K562 (cell line): ENCODE results near the gene ARFGEF2. TPM values are rescaled to one million over a fixed set of nuclear protein-coding genes. Genes with fewer than 3 reads are reported as not detected.
A peak's percentile ranks its signal among the peaks of the same experiment; 100 is the strongest.

Source experiments
- BACH1 ChIP-seq: fragments of 200-800 bp; sonication (Bioruptor generic); IDR thresholded peaks from 2 replicates; pipeline ENCODE4 v1.6.1; 2016; ENCODE audit warnings: missing genetic modification characterization, missing compliant biosample characterization
- CBFA2T2 ChIP-seq: fragments of 450-650 bp; conservative IDR thresholded peaks from 2 replicates; pipeline ENCODE4 v1.6.1; 2017; ENCODE audit warnings: mild to moderate bottlenecking
- DPF2 ChIP-seq: fragments of 450-650 bp; IDR thresholded peaks from 2 replicates; pipeline ENCODE4 v1.6.1; 2016
- E2F4 ChIP-seq: sonication (generic); formaldehyde crosslinking; IDR thresholded peaks from 2 replicates; pipeline ENCODE4 v1.8.0; 2022; ENCODE audit warnings: mild to moderate bottlenecking, low read depth, missing genetic modification reagents
- POLR2AphosphoS5 ChIP-seq: IDR thresholded peaks from 2 replicates; pipeline ENCODE4 v1.6.1; 2011; ENCODE audit warnings: mild to moderate bottlenecking, low read depth, low read length, moderate library complexity; ENCODE audit not compliant: control insufficient read depth, insufficient read depth
- RCOR1 ChIP-seq, 2 experiments: IDR thresholded peaks; 2 replicates each; pipeline ENCODE4 v1.6.1; 2012; ENCODE audit warnings: low read depth in 2 of 2, low read length in 2 of 2, borderline replicate concordance in 1 of 2, improper control_type of control experiment in 1 of 2
- TFAP4 ChIP-seq: sonication (generic); formaldehyde crosslinking; IDR thresholded peaks from 2 replicates; pipeline ENCODE4 v1.8.0; 2022; ENCODE audit warnings: missing genetic modification reagents, mild to moderate bottlenecking, moderate library complexity, borderline replicate concordance
- XRCC5 ChIP-seq: fragments of 200-400 bp; formaldehyde crosslinking; IDR thresholded peaks from 2 replicates; pipeline ENCODE4 v1.6.1; 2017; ENCODE audit warnings: low read depth, mild to moderate bottlenecking, low read length
- ZNF316 ChIP-seq: fragments of 450-650 bp; IDR thresholded peaks from 2 replicates; pipeline ENCODE4 v1.6.1; 2016
- ZNF75A ChIP-seq: fragments of 450-650 bp; formaldehyde crosslinking; IDR thresholded peaks from 2 replicates; pipeline ENCODE4 v1.4.0; 2020; ENCODE audit warnings: mild to moderate bottlenecking
- polyA plus RNA-seq, 8 experiments: library from polyadenylated mRNA; depleted of rRNA in 4 of 8; stranded (reverse) in 5 of 8; unstranded in 3 of 8; fragments of >200 nt; fragmentation: Nextera tagmentation in 2 of 8; fragmentation: Illumina TruSeq in 1 of 8; extraction: Ambion mirVana in 2 of 8; extraction: Trizol in 1 of 8; gene quantifications; 2 replicates each; pipeline versions ENCODE4 v1.2.1 to v1.2.3, GENCODE V29; 2011 to 2014; ENCODE audit warnings: inconsistent platforms in 1 of 8, missing spikeins in 1 of 8
- total RNA-seq, 7 experiments: library from RNA; depleted of rRNA in 6 of 7; stranded (reverse); fragments of >200 nt in 6 of 7; fragmentation: Illumina TruSeq in 2 of 7; extraction: Trizol in 2 of 7; gene quantifications; 2 replicates each; pipeline versions ENCODE4 v1.2.1 to v1.2.3, GENCODE V29; 2011 to 2021; ENCODE audit warnings: low replicate concordance in 1 of 7
- TF ChIP-seq, protein P1 (sequence below): fragments of 450-650 bp; IDR thresholded peaks from 2 replicates; pipeline ENCODE4 v1.6.1; 2016; ENCODE audit warnings: low read depth
- TF ChIP-seq, protein P2 (sequence below): sonication (generic); IDR thresholded peaks from 2 replicates; pipeline ENCODE4 v1.6.1; 2016

ARFGEF2 gene
- total and polyA plus RNA-seq, 9 of the 15 experiments (the other 6 are each of a cell fraction or from before 2014, with no cell fraction given) = 4.2 to 18.8 (median 13.7) TPM

GRCh38 chr20:48983423-48984400 lies 62.2 kb downstream of the ARFGEF2 start (continued):
- TF ChIP-seq, protein P1, sequence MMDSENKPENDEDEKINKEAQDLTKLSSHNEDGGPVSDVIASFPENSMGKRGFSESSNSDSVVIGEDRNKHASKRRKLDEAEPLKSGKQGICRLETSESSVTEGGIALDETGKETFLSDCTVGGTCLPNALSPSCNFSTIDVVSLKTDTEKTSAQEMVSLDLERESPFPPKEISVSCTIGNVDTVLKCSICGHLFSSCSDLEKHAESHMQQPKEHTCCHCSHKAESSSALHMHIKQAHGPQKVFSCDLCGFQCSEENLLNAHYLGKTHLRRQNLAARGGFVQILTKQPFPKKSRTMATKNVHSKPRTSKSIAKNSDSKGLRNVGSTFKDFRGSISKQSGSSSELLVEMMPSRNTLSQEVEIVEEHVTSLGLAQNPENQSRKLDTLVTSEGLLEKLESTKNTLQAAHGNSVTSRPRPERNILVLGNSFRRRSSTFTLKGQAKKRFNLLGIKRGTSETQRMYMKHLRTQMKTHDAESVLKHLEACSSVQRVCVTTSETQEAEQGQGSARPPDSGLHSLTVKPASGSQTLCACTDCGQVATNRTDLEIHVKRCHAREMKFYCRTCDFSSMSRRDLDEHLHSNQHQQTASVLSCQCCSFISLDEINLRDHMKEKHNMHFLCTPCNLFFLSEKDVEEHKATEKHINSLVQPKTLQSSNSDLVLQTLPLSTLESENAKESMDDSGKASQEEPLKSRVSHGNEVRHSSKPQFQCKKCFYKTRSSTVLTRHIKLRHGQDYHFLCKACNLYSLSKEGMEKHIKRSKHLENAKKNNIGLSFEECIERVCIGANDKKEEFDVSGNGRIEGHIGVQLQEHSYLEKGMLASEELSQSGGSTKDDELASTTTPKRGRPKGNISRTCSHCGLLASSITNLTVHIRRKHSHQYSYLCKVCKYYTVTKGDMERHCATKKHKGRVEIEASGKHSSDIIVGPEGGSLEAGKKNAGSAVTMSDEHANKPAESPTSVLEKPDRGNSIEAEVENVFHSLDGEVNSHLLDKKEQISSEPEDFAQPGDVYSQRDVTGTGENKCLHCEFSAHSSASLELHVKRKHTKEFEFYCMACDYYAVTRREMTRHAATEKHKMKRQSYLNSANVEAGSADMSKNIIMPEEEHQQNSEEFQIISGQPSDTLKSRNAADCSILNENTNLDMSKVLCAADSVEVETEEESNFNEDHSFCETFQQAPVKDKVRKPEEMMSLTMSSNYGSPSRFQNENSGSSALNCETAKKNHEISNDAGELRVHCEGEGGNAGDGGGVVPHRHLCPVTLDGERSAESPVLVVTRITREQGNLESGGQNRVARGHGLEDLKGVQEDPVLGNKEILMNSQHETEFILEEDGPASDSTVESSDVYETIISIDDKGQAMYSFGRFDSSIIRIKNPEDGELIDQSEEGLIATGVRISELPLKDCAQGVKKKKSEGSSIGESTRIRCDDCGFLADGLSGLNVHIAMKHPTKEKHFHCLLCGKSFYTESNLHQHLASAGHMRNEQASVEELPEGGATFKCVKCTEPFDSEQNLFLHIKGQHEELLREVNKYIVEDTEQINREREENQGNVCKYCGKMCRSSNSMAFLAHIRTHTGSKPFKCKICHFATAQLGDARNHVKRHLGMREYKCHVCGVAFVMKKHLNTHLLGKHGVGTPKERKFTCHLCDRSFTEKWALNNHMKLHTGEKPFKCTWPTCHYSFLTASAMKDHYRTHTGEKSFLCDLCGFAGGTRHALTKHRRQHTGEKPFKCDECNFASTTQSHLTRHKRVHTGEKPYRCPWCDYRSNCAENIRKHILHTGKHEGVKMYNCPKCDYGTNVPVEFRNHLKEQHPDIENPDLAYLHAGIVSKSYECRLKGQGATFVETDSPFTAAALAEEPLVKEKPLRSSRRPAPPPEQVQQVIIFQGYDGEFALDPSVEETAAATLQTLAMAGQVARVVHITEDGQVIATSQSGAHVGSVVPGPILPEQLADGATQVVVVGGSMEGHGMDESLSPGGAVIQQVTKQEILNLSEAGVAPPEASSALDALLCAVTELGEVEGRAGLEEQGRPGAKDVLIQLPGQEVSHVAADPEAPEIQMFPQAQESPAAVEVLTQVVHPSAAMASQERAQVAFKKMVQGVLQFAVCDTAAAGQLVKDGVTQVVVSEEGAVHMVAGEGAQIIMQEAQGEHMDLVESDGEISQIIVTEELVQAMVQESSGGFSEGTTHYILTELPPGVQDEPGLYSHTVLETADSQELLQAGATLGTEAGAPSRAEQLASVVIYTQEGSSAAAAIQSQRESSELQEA = 0 out of 2 replicates have a peak, but pooled peaks have one; percentile 15
- TF ChIP-seq BACH1 (tag) (peak; percentile 93; the same call in 1 of the 2 replicates), E2F4 (no peak), CBFA2T2 (0 out of 2 replicates have a peak, but pooled peaks have one; percentile 7), RCOR1 (IDR thresholded peaks at IDR 0.05; ENCODE audit: borderline replicate concordance in 1 of 2, low read depth in 2 of 2, low read length in 2 of 2) (peak in 1 of 2 experiments; percentile 95; a peak in 2 of 4 replicates), TFAP4 (CRISPR knock-in tag) (no peak), ZNF316 (peak; percentile 72), ZNF75A (no peak), POLR2AphosphoS5 (no peak), XRCC5 (no peak), DPF2 (0 out of 2 replicates have a peak, but pooled peaks have one; percentile 52)
- TF ChIP-seq, protein P2, sequence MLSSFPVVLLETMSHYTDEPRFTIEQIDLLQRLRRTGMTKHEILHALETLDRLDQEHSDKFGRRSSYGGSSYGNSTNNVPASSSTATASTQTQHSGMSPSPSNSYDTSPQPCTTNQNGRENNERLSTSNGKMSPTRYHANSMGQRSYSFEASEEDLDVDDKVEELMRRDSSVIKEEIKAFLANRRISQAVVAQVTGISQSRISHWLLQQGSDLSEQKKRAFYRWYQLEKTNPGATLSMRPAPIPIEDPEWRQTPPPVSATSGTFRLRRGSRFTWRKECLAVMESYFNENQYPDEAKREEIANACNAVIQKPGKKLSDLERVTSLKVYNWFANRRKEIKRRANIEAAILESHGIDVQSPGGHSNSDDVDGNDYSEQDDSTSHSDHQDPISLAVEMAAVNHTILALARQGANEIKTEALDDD = 0 out of 2 replicates have a peak, but pooled peaks have one; percentile 32
